Uterus (tissue), 4 donors: ENCODE results near the gene ZNF337. TPM values are rescaled to one million over a fixed set of nuclear protein-coding genes. Genes with fewer than 3 reads are reported as not detected.

Experiments
- DNase-seq, 2 donors: peaks; one replicate each; pipeline ENCODE4 v3.0.0-alpha.2; 2019 to 2020
- H3K27ac ChIP-seq, 2 donors: fragments of 200-600 bp; sonication (generic); 1 replicate in 1 of 2; 2 replicates in 1 of 2; pipeline ENCODE4 v1.5.1; 2016 to 2018
- H3K27me3 ChIP-seq, 2 donors: fragments of 200-600 bp; sonication (generic); one replicate each; pipeline ENCODE4 v1.5.1; 2018 to 2019; ENCODE audit warnings: control low read depth in 1 of 2
- H3K36me3 ChIP-seq, 2 donors: fragments of 200-600 bp; sonication (generic); one replicate each; pipeline ENCODE4 v1.5.1; 2019; ENCODE audit warnings: control low read depth in 1 of 2
- H3K4me1 ChIP-seq, 2 donors: fragments of 200-600 bp; sonication (generic); one replicate each; pipeline ENCODE4 v1.5.1; 2018 to 2019; ENCODE audit warnings: control low read depth in 1 of 2
- H3K4me3 ChIP-seq, 2 donors: fragments of 200-600 bp; sonication (generic); 1 replicate in 1 of 2; 2 replicates in 1 of 2; pipeline ENCODE4 v1.5.1; 2018 to 2019; ENCODE audit warnings: mild to moderate bottlenecking in 1 of 2
- H3K9me3 ChIP-seq, 2 donors: fragments of 200-600 bp; sonication (generic); one replicate each; pipeline ENCODE4 v1.5.1; 2019; ENCODE audit warnings: control low read depth in 1 of 2
- CTCF ChIP-seq, 4 experiments: fragments of 200-600 bp in 2 of 4; fragments of 450-650 bp in 2 of 4; sonication (generic) in 2 of 4; IDR thresholded peaks; one replicate each; pipeline ENCODE4 v1.5.1; 2016 to 2019; ENCODE audit warnings: antibody characterized with exemption in 4 of 4, mild to moderate bottlenecking in 2 of 4, moderate library complexity in 1 of 4
- POLR2A ChIP-seq, 2 donors: fragments of 450-650 bp; IDR thresholded peaks; one replicate each; pipeline ENCODE4 v1.6.1; 2016; ENCODE audit warnings: antibody characterized with exemption in 2 of 2, mild to moderate bottlenecking in 1 of 2, moderate library complexity in 1 of 2
- intact Hi-C: fragments of 100-400 bp; cut with DNase I; formaldehyde crosslinking; loops from one replicate; pipeline ENCODE4 v1.15.1; 2023; ENCODE audit warnings: low total_unique reads
- small RNA-seq: library from RNA; depleted of rRNA; stranded (forward); fragments of <200 nt; gene quantifications from one replicate; pipeline ENCODE3, GENCODE V24; 2016
- total RNA-seq, 4 donors: library from RNA; depleted of rRNA in 3 of 4; stranded (reverse); fragments of >200 nt in 3 of 4; gene quantifications; one replicate each; pipeline versions ENCODE4 v1.1.0 to v1.2.4, GENCODE V29; 2014 to 2023
- donor health status: DM: yes; HTN: yes; CAD: no.

ZNF337 gene
- total RNA-seq, 4 donors from 2014 or later = 2.6 to 32.4 (median 19.0) TPM

- Histone ChIP-seq H3K27ac (peak overlapping the region; percentile 82 to 90), H3K27me3 (no peaks in the 10 kb centered on the region), H3K36me3 (no peaks in the 10 kb centered on the region), H3K9me3 (no peaks in the 10 kb centered on the region), H3K4me1 (no peaks in the 10 kb centered on the region), H3K4me3 (peak overlapping the region; percentile 73 to 90)
- peak in 1 of 2 donors; percentile 56 for DNase-seq
- intact Hi-C loops = no loop called here
- no peak for TF ChIP-seq POLR2A (IDR thresholded peaks at IDR 0.05)
- no peak for TF ChIP-seq CTCF (IDR thresholded peaks at IDR 0.05)
Measured at GRCh38 chr20:25624500-25624939, 72.1 kb downstream of the ZNF337 start.

Small RNA genes lying within 50 kb of the gene (small RNA-seq; reads per million reads assigned to genes)
- gene RN7SL594P = not detected

Other genes starting within 250 kb of the ZNF337 start
- 10 to 100 TPM in 3 of 4 donors, 1 to 10 TPM in 1; 5.0 to 22.3 (median 14.7) TPM for gene NINL, start 111.3 kb downstream of the ZNF337 start, total RNA-seq
- gene NANP, start 72.8 kb downstream of the ZNF337 start, total RNA-seq = 10 to 100 TPM in 1 of 4 donors, 1 to 10 TPM in 2, under 1 TPM in 1; 0.88 to 10.9 (median 4.0) TPM